ENCODE results near the gene NKX6-2. TPM values are rescaled to one million over a fixed set of nuclear protein-coding genes. Genes with fewer than 3 reads are reported as not detected.
"Not testable (repeated sequence)": the region's sequence is repeated elsewhere in the genome, so short reads cannot be mapped to it uniquely, and the experiment has no call there.

Gene NKX6-2
- total and polyA plus RNA-seq, 10 of the 15 experiments (the other 5 are each of a cell fraction or from before 2014, with no cell fraction given), result 0.45 to 1.8 TPM; not detected in 8

GRCh38 chr10:132743925-132744490 lies 41.9 kb downstream of the NKX6-2 start:
- no peak for ATAC-seq
- H3K79me2 ChIP-seq (ENCODE audit: control insufficient read depth, insufficient read depth, low read length), result no peaks in the 10 kb centered on the region
- intact Hi-C loops (cut with micrococcal nuclease; ENCODE audit: unreplicated experiment), result no loop called here
- no TSS peak for BruUV-seq (replicated peaks)
- H4K20me1 ChIP-seq (ENCODE audit: control insufficient read depth, insufficient read depth), result no peaks in the 10 kb centered on the region
- no peaks in the 10 kb centered on the region for H3K4me1 ChIP-seq (ENCODE audit: control insufficient read depth, insufficient read depth, low read length)
- TF ChIP-seq ZNF207 (IDR thresholded peaks at IDR 0.05; ENCODE audit: borderline replicate concordance) (no peak), CBFB (IDR thresholded peaks at IDR 0.05; ENCODE audit: low read depth) (no peak), TCF7 (IDR thresholded peaks at IDR 0.05; ENCODE audit: borderline replicate concordance) (no peak), DPF2 (IDR thresholded peaks at IDR 0.05) (no peak), RBBP5 (conservative IDR thresholded peaks at IDR 0.05) (no peak), GABPA (IDR thresholded peaks at IDR 0.05; ENCODE audit: low read depth) (no peak), NKRF (conservative IDR thresholded peaks at IDR 0.05) (no peak)
- in situ Hi-C loops (cut with MboI), result no loop called here
- CTCF ChIA-PET, result no interaction called here
- H3K36me3 ChIP-seq (ENCODE audit: control insufficient read depth in 2 of 2, insufficient read depth in 2 of 2, low read length in 1 of 2), result no peaks in the 10 kb centered on the region
- no peak overlapping the region for H2AFZ ChIP-seq (ENCODE audit: control insufficient read depth, low read depth, low read length)
- SMC1A ChIA-PET (ENCODE audit: uncharacterized antibody, unreplicated experiment), result no interaction called here
- FAIRE-seq, result no peak
- POLR2A ChIA-PET, result no interaction called here
- no peak for DNase-seq (ENCODE audit: low read depth, low spot score)
- 87% methylated on average over 18 of the region's 18 CpGs for WGBS (ENCODE audit: insufficient coverage, insufficient replicate concordance, low lambda C conversion rate, missing lambda C conversion rate)
- no peak overlapping the region for H3K9ac ChIP-seq (ENCODE audit: control insufficient read depth, insufficient read depth, low read length)
- no peaks in the 10 kb centered on the region for H3K27me3 ChIP-seq (replicated peaks in 1 of 2; ENCODE audit: control insufficient read depth in 2 of 2, insufficient read depth in 2 of 2, low read length in 1 of 2)
- RAD21 ChIA-PET (ENCODE audit: unreplicated experiment), result no interaction called here
- no peak overlapping the region for H3K4me3 ChIP-seq
- no peak overlapping the region for H3K4me2 ChIP-seq (ENCODE audit: control insufficient read depth, insufficient read depth)
- no peak overlapping the region for H3K27ac ChIP-seq (ENCODE audit: control insufficient read depth, insufficient read depth)
- H3K9me3 ChIP-seq (replicated peaks; ENCODE audit: control insufficient read depth, insufficient read depth, low read length), result no peaks in the 10 kb centered on the region

DNA sequence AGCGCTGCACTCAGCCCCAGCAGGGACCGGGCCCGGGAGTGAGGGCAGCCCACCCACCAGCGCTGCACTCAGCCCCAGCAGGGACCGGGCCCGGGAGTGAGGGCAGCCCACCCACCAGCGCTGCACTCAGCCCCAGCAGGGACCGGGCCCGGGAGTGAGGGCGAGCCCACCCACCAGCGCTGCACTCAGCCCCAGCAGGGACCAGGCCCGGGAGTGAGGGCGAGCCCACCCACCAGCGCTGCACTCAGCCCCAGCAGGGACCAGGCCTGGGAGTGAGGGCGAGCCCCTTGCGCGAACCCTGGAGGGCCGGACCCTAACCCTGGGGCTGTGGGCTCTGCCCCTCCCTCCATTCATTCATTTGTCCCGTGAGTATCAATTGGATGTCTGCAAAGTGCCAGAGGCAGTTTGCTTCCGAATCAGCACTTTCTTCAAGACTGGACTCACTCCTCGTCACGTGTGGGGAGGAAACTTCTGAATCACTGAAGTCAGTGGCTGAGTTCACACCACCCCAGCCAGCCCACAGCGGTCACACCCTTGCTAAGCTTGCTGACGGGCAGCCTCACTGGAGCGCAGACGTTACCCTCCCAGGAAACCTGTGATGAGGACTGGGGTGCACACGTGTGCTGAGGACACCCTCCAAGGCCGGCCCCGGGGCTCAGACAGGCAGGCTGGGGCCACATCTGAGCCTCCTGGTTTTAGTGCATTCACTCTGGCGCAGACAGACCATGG lies 42.6 kb downstream of the NKX6-2 start:
- ATAC-seq; in situ Hi-C loops (cut with MboI); H4K20me1 ChIP-seq (ENCODE audit: control insufficient read depth, insufficient read depth); H3K9me3 ChIP-seq (replicated peaks; ENCODE audit: control insufficient read depth, insufficient read depth, low read length); H3K79me2 ChIP-seq (ENCODE audit: control insufficient read depth, insufficient read depth, low read length); CTCF ChIA-PET; H2AFZ ChIP-seq (ENCODE audit: control insufficient read depth, low read depth, low read length); H3K4me1 ChIP-seq (ENCODE audit: control insufficient read depth, insufficient read depth, low read length); RAD21 ChIA-PET (ENCODE audit: unreplicated experiment); H3K27me3 ChIP-seq (replicated peaks in 1 of 2; ENCODE audit: control insufficient read depth in 2 of 2, insufficient read depth in 2 of 2, low read length in 1 of 2); H3K9ac ChIP-seq (ENCODE audit: control insufficient read depth, insufficient read depth, low read length); H3K4me2 ChIP-seq (ENCODE audit: control insufficient read depth, insufficient read depth); H3K27ac ChIP-seq (ENCODE audit: control insufficient read depth, insufficient read depth); POLR2A ChIA-PET; DNase-seq (ENCODE audit: low read depth, low spot score); BruUV-seq (replicated peaks); FAIRE-seq; H3K4me3 ChIP-seq; intact Hi-C loops (cut with micrococcal nuclease; ENCODE audit: unreplicated experiment); SMC1A ChIA-PET (ENCODE audit: uncharacterized antibody, unreplicated experiment); H3K36me3 ChIP-seq (ENCODE audit: control insufficient read depth in 2 of 2, insufficient read depth in 2 of 2, low read length in 1 of 2): not testable (repeated sequence)
- 87% methylated on average over 21 of the region's 30 CpGs for WGBS (ENCODE audit: insufficient coverage, insufficient replicate concordance, low lambda C conversion rate, missing lambda C conversion rate)

Measured in GM12878 (cell line).